ENCODE data around the gene SLC24A3. TPM values are rescaled to one million over a fixed set of nuclear protein-coding genes. Genes with fewer than 3 reads are reported as not detected.

The SLC24A3 gene
- total and polyA plus RNA-seq, 4 donors, result 1.9 to 8.4 (median 5.8) TPM

DNA sequence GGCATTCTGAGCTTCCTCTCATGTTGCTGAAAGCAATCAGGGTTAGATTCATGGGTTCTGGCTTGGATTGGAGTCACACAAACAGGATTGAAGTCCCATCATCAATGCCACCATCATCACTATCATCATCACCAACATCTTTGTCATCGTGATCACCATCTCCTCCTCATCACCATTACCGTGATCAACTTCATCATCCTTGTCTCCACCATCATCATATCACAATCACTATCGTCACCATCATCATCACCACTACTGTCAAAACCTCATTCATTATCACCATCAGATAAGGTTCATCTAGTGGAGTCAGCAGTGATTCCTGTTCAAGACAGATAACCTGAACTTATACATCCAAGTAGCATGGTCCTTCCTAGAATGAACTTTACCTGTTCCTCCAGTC lies 351.8 kb downstream of the SLC24A3 start:
- 89 to 99% methylated on average over 3 of the region's 3 CpGs for WGBS, 2 donors

DNA sequence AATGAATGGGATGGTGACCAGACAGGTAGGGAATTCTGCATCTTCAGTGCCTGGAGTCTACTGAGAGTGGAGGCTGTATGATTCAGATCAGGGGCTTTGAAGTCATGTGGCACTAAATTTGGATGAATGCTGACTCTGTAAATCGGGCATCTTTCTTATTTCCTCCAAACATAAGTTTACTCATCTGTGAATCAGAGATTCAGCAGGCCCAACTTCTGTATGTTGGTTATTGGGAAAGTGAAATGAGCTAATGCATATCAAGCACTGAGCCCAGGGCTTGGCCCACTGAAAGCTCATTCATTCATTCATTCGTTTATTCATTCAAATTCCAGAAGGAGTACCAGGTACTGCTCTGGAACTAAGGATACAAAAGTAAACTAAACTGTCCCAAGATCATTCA lies 353.3 kb downstream of the SLC24A3 start:
- WGBS, 2 donors, result 78 to 86% methylated on average over 2 of the region's 2 CpGs
- peaks cover 0 to 6% (median 0%) of the 10 kb centered on the region in 4 donors for H3K9me3 ChIP-seq (ENCODE audit: control insufficient read depth in 4 of 4, insufficient read depth in 3 of 4, low read length in 3 of 4)
- DNase-seq (no peak), ATAC-seq (ENCODE audit: insufficient read depth, low FRiP score) (no peak)
- no peak overlapping the region for H3K27ac ChIP-seq (ENCODE audit: low read depth in 1 of 2, low read length in 1 of 2)
- TF ChIP-seq, protein P1, sequence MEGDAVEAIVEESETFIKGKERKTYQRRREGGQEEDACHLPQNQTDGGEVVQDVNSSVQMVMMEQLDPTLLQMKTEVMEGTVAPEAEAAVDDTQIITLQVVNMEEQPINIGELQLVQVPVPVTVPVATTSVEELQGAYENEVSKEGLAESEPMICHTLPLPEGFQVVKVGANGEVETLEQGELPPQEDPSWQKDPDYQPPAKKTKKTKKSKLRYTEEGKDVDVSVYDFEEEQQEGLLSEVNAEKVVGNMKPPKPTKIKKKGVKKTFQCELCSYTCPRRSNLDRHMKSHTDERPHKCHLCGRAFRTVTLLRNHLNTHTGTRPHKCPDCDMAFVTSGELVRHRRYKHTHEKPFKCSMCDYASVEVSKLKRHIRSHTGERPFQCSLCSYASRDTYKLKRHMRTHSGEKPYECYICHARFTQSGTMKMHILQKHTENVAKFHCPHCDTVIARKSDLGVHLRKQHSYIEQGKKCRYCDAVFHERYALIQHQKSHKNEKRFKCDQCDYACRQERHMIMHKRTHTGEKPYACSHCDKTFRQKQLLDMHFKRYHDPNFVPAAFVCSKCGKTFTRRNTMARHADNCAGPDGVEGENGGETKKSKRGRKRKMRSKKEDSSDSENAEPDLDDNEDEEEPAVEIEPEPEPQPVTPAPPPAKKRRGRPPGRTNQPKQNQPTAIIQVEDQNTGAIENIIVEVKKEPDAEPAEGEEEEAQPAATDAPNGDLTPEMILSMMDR (IDR thresholded peaks at IDR 0.05; ENCODE audit: control extremely low read depth, extremely low read depth), result no peak
- H3K4me3 ChIP-seq, result no peak overlapping the region
- peaks cover 0 to 3% (median 0%) of the 10 kb centered on the region in 4 donors for H3K36me3 ChIP-seq (ENCODE audit: control insufficient read depth in 4 of 4, insufficient read depth in 4 of 4, low read length in 4 of 4)
- no peaks in the 10 kb centered on the region for H3K27me3 ChIP-seq (ENCODE audit: control insufficient read depth in 3 of 3, insufficient read depth in 3 of 3, low read length in 2 of 3)
- no peak overlapping the region for H3K9ac ChIP-seq (ENCODE audit: insufficient read depth in 1 of 2, low read length in 2 of 2)
- peaks cover 0 to 8% (median 0%) of the 10 kb centered on the region in 5 donors for H3K4me1 ChIP-seq (ENCODE audit: control insufficient read depth in 5 of 5, insufficient read depth in 5 of 5, low read length in 5 of 5)

More for the DNA sequence above, 351.8 kb downstream of the SLC24A3 start:
- TF ChIP-seq, protein P1 (IDR thresholded peaks at IDR 0.05; ENCODE audit: control extremely low read depth, extremely low read depth), result no peak
- H3K36me3 ChIP-seq (ENCODE audit: control insufficient read depth in 4 of 4, insufficient read depth in 4 of 4, low read length in 4 of 4), result peaks cover 0 to 3% (median 0%) of the 10 kb centered on the region in 4 donors
- H3K4me3 ChIP-seq, result no peak overlapping the region
- no peak for ATAC-seq (ENCODE audit: insufficient read depth, low FRiP score)
- no peaks in the 10 kb centered on the region for H3K27me3 ChIP-seq (ENCODE audit: control insufficient read depth in 3 of 3, insufficient read depth in 3 of 3, low read length in 2 of 3)
- no peak for DNase-seq
- peaks cover 0 to 8% (median 0%) of the 10 kb centered on the region in 5 donors for H3K4me1 ChIP-seq (ENCODE audit: control insufficient read depth in 5 of 5, insufficient read depth in 5 of 5, low read length in 5 of 5)
- peaks cover 0 to 3% (median 0%) of the 10 kb centered on the region in 4 donors for H3K9me3 ChIP-seq (ENCODE audit: control insufficient read depth in 4 of 4, insufficient read depth in 3 of 4, low read length in 3 of 4)
- no peak overlapping the region for H3K27ac ChIP-seq (ENCODE audit: low read depth in 1 of 2, low read length in 1 of 2)
- no peak overlapping the region for H3K9ac ChIP-seq (ENCODE audit: insufficient read depth in 1 of 2, low read length in 2 of 2)

DNA sequence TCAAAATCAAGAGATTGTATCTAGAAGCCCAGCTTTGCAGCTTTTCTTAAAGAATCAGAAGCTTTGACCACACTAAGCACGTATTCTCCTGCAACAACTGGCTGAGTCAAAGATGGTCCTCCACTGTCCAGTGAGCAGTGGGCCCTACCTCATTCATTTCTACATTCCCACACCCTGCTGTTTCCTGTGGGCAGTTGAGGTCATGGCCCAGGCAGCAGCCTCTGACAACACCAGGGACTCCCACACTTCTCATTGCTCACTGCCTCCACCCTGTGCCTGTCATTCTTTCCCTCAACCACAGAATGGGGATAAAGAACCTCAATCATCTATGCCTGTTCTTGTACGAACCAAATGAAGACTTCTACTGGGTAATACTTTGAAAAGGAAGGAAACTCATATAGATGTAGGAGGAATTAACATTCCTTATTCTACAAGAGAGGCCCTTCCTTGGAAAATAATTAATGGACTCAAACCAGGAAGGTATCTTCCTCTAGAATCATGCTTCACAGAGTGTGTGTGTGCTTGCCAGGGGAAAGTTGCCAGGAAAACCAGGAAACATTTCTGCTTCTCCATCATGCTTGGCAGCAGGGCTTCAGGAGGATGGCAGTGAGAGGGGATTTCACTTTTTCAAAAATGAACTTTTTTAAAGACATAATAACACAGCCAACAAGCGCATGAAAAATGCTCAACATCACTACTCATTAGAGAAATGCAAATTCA lies 353.9 kb downstream of the SLC24A3 start:
- Histone ChIP-seq H3K36me3 (ENCODE audit: control insufficient read depth in 4 of 4, insufficient read depth in 4 of 4, low read length in 4 of 4) (peaks cover 0 to 3% (median 0%) of the 10 kb centered on the region in 4 donors), H3K4me3 (no peak overlapping the region), H3K9ac (ENCODE audit: insufficient read depth in 1 of 2, low read length in 2 of 2) (no peak overlapping the region), H3K9me3 (ENCODE audit: control insufficient read depth in 4 of 4, insufficient read depth in 3 of 4, low read length in 3 of 4) (peaks cover 0 to 6% (median 0%) of the 10 kb centered on the region in 4 donors), H3K27ac (ENCODE audit: low read depth in 1 of 2, low read length in 1 of 2) (no peak overlapping the region), H3K4me1 (ENCODE audit: control insufficient read depth in 5 of 5, insufficient read depth in 5 of 5, low read length in 5 of 5) (peaks cover 0 to 8% (median 0%) of the 10 kb centered on the region in 5 donors), H3K27me3 (ENCODE audit: control insufficient read depth in 3 of 3, insufficient read depth in 3 of 3, low read length in 2 of 3) (no peaks in the 10 kb centered on the region)
- ATAC-seq (ENCODE audit: insufficient read depth, low FRiP score) (peak; percentile 27), DNase-seq (no peak)
- WGBS, 2 donors, result 65 to 73% methylated on average over 3 of the region's 3 CpGs
- TF ChIP-seq, protein P1 (IDR thresholded peaks at IDR 0.05; ENCODE audit: control extremely low read depth, extremely low read depth), result no peak

Data from lung (tissue), 12 donors.